Osteoblast (primary cell): ENCODE results near the gene SREBF2. TPM values are rescaled to one million over a fixed set of nuclear protein-coding genes. Genes with fewer than 3 reads are reported as not detected.

Experiments used
- DNase-seq: peaks from one replicate; pipeline ENCODE4 v3.0.0; 2011; ENCODE audit warnings: low spot score, mixed read lengths; ENCODE audit not compliant: insufficient read length; ENCODE audit errors: missing footprints
- H2AFZ ChIP-seq: 2 replicates; pipeline ENCODE4 v1.6.0; 2011; ENCODE audit warnings: mild to moderate bottlenecking, low read length
- H3K27ac ChIP-seq: 2 replicates; pipeline ENCODE4 v1.5.1; 2011; ENCODE audit warnings: mild to moderate bottlenecking, low read depth, low read length, moderate library complexity
- H3K27me3 ChIP-seq: 2 replicates; pipeline ENCODE4 v1.6.0; 2012; ENCODE audit warnings: mild to moderate bottlenecking, control low read depth, inconsistent platforms, low read length, moderate library complexity; ENCODE audit not compliant: insufficient read depth
- H3K36me3 ChIP-seq: 2 replicates; pipeline ENCODE4 v1.5.1; 2011; ENCODE audit warnings: mild to moderate bottlenecking, low read length, control low read depth, moderate library complexity; ENCODE audit not compliant: insufficient read depth
- H3K4me1 ChIP-seq: 2 replicates; pipeline ENCODE4 v1.5.1; 2011; ENCODE audit warnings: mild to moderate bottlenecking, low read length, control low read depth, moderate library complexity; ENCODE audit not compliant: insufficient read depth
- H3K4me2 ChIP-seq: 2 replicates; pipeline ENCODE4 v1.6.0; 2011; ENCODE audit warnings: mild to moderate bottlenecking, low read length; ENCODE audit not compliant: insufficient read depth
- H3K4me3 ChIP-seq: fragments of 200-600 bp; sonication (generic); 3 replicates; pipeline ENCODE4 v1.5.1; 2012; ENCODE audit warnings: mild to moderate bottlenecking, low read length, inconsistent platforms; ENCODE audit not compliant: insufficient read depth
- H3K79me2 ChIP-seq: 2 replicates; pipeline ENCODE4 v1.6.0; 2012; ENCODE audit warnings: mild to moderate bottlenecking, low read length, control low read depth, inconsistent platforms; ENCODE audit not compliant: insufficient read depth
- H3K9me3 ChIP-seq: 2 replicates; pipeline ENCODE4 v1.5.1; 2011; ENCODE audit warnings: low read depth, low read length, control low read depth
- H4K20me1 ChIP-seq: 2 replicates; pipeline ENCODE4 v1.6.0; 2012; ENCODE audit warnings: mild to moderate bottlenecking, low read length, control low read depth; ENCODE audit not compliant: insufficient read depth
- total RNA-seq: library from RNA; depleted of rRNA; stranded (reverse); fragments of >200 nt; gene quantifications from 2 replicates; pipeline ENCODE4 v1.2.3, GENCODE V29; 2012
- TF ChIP-seq, protein P1 (sequence below): IDR thresholded peaks from 2 replicates; pipeline ENCODE4 v1.5.1; 2011; ENCODE audit warnings: mild to moderate bottlenecking, low read depth, low read length, moderate library complexity; ENCODE audit errors: extremely low read depth

SREBF2 gene
- total RNA-seq, 1 donor = 80.3 TPM

DNA sequence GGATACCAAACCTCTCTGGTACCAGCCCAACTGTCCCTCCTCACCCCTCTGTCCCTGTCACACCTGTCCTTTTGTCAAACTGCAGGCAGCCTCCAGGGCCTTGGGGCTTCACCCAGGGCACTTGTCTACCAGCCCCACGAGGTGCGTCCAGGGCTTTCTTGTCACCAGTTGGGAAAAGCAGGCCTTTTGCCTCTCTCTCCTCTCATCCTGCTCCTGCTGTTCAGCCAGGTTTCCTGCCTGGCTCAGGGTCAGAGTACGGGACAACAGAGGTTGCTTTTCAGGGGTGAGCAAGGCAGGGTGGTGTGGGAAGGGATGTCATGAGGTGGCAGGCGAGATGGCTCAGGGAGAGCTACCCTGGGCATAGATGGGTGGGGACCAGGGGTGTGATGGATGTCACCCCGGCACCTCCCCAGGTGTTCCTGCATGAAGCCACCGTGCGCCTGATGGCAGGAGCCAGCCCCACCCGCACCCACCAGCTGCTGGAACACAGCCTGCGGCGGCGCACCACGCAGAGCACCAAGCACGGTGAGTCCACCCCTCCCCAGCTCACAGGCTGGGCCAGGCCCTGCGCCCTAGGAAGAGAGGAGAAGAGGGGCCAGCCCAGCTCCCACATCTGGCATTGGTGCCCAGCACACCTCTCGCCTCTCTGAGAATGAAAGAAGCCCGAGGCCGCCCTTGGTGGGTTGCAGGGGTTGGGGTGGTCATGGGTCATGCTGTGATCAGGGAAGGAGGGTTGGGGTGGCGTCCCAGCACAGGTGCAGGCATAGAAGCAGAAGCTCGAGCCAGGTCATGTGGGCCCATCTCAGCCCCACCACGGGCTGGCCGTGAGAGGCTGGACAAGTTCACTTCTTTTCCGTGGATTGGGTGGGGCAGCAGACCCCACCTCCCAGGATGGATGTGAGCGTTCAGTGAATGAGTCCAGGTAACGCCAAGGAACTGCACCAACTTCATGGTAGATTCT, 71.8 kb downstream of the SREBF2 start:
- peaks cover 14% of the 10 kb centered on the region for H4K20me1 ChIP-seq
- no peaks in the 10 kb centered on the region for H3K9me3 ChIP-seq
- H3K79me2 ChIP-seq = no peaks in the 10 kb centered on the region
- no peak overlapping the region for H3K4me2 ChIP-seq
- peak; percentile 75 for DNase-seq
- H3K4me3 ChIP-seq = no peak overlapping the region
- H3K27me3 ChIP-seq = peaks cover 10% of the 10 kb centered on the region
- H3K27ac ChIP-seq = no peak overlapping the region
- H3K4me1 ChIP-seq = no peaks in the 10 kb centered on the region
- no peak overlapping the region for H2AFZ ChIP-seq
- H3K36me3 ChIP-seq = peaks cover 23% of the 10 kb centered on the region
- TF ChIP-seq, protein P1, sequence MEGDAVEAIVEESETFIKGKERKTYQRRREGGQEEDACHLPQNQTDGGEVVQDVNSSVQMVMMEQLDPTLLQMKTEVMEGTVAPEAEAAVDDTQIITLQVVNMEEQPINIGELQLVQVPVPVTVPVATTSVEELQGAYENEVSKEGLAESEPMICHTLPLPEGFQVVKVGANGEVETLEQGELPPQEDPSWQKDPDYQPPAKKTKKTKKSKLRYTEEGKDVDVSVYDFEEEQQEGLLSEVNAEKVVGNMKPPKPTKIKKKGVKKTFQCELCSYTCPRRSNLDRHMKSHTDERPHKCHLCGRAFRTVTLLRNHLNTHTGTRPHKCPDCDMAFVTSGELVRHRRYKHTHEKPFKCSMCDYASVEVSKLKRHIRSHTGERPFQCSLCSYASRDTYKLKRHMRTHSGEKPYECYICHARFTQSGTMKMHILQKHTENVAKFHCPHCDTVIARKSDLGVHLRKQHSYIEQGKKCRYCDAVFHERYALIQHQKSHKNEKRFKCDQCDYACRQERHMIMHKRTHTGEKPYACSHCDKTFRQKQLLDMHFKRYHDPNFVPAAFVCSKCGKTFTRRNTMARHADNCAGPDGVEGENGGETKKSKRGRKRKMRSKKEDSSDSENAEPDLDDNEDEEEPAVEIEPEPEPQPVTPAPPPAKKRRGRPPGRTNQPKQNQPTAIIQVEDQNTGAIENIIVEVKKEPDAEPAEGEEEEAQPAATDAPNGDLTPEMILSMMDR = no peak

DNA sequence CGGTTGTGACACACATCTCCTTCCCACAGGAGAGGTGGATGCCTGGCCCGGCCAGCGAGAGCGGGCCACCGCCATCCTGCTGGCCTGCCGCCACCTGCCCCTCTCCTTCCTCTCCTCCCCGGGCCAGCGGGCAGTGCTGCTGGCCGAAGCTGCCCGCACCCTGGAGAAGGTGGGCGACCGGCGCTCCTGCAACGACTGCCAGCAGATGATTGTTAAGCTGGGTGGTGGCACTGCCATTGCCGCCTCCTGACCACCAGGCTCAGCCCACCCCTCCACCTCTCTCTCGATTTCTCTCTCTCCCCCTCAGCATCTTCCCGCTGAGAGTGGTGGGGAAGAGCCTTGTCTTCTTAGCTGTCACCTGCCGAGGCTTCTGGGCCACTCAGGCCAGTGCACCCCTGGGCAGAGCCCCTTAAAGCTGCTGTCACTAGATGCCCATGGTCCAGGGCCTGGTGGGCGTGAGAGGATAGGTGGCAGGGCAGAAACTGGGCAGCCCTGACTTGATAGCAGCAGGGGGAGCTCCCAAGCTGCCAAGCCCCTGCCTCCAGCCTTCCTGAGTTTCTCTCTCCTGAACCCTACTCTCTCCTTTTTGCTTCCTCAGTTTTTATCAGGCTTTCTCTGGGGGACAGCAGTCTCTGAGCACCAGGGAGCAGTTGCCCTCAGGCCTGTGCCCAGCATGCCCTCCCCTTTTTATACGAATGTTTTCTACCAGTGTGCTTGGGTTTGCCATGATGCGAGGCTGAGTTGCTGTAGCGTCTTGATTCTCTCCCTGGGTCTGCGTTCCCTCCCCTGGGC, 72.7 kb downstream of the SREBF2 start:
- Histone ChIP-seq H3K27me3 (peaks cover 14% of the 10 kb centered on the region), H3K79me2 (no peaks in the 10 kb centered on the region), H3K4me3 (no peak overlapping the region), H3K9me3 (no peaks in the 10 kb centered on the region), H4K20me1 (peaks cover 11% of the 10 kb centered on the region), H2AFZ (no peak overlapping the region), H3K4me1 (no peaks in the 10 kb centered on the region), H3K27ac (no peak overlapping the region), H3K36me3 (peaks cover 14% of the 10 kb centered on the region), H3K4me2 (no peak overlapping the region)
- TF ChIP-seq, protein P1 = no peak
- DNase-seq = peak; percentile 71

- Histone ChIP-seq H3K79me2 (no peaks in the 10 kb centered on the region), H2AFZ (no peak overlapping the region), H3K27ac (no peak overlapping the region), H3K27me3 (peaks cover 27% of the 10 kb centered on the region), H4K20me1 (peaks cover 6% of the 10 kb centered on the region), H3K36me3 (peaks cover 8% of the 10 kb centered on the region), H3K9me3 (no peaks in the 10 kb centered on the region), H3K4me1 (no peaks in the 10 kb centered on the region), H3K4me3 (no peak overlapping the region), H3K4me2 (no peak overlapping the region)
- no peak for DNase-seq
- TF ChIP-seq, protein P1 = no peak
These were observed 73.9 kb downstream of the SREBF2 start for GRCh38 chr22:41906822-41907221.
